Thoracic aorta (tissue), 2 donors: ENCODE measurements around the gene PDZD4. TPM values are rescaled to one million over a fixed set of nuclear protein-coding genes. Genes with fewer than 3 reads are reported as not detected.

Source experiments
- ATAC-seq: fragments of 150-250 bp; one replicate; pipeline ENCODE4 v1.8.0; 2017; ENCODE audit warnings: low read depth; ENCODE audit not compliant: insufficient number of reproducible peaks, low FRiP score
- DNase-seq: peaks from one replicate; pipeline ENCODE4 v3.0.0-alpha.2; 2020; ENCODE audit warnings: low spot score
- H3K27ac ChIP-seq, 2 donors: fragments of 200-600 bp; sonication (generic); 1 replicate in 1 of 2; 2 replicates in 1 of 2; pipeline ENCODE4 v1.5.1; 2016; ENCODE audit warnings: mild to moderate bottlenecking in 2 of 2, moderate library complexity in 2 of 2
- H3K27me3 ChIP-seq: fragments of 200-600 bp; sonication (generic); replicated peaks from 2 replicates; pipeline ENCODE4 v1.6.0; 2016; ENCODE audit warnings: mild to moderate bottlenecking; ENCODE audit not compliant: insufficient read depth
- H3K36me3 ChIP-seq: fragments of 200-600 bp; sonication (generic); one replicate; pipeline ENCODE4 v1.5.1; 2016
- H3K4me1 ChIP-seq, 2 donors: fragments of 200-600 bp; sonication (generic); 1 replicate in 1 of 2; 2 replicates in 1 of 2; pipeline versions ENCODE4 v1.5.1 to v1.6.0; 2016; ENCODE audit warnings: low read depth in 2 of 2, mild to moderate bottlenecking in 1 of 2; ENCODE audit not compliant: control insufficient read depth in 1 of 2
- H3K4me3 ChIP-seq: fragments of 200-600 bp; sonication (generic); 2 replicates; pipeline ENCODE4 v1.5.1; 2016; ENCODE audit warnings: mild to moderate bottlenecking
- H3K9me3 ChIP-seq: fragments of 200-600 bp; sonication (generic); 2 replicates; pipeline ENCODE4 v1.5.1; 2016
- CTCF ChIP-seq: fragments of 200-600 bp; sonication (generic); IDR thresholded peaks from one replicate; pipeline ENCODE4 v1.5.1; 2019; ENCODE audit warnings: antibody characterized with exemption
- total RNA-seq, 2 donors: library from RNA; depleted of rRNA; stranded (reverse); fragments of >200 nt; gene quantifications; one replicate each; pipeline versions ENCODE4 v1.1.0 to v1.2.3, GENCODE V29; 2016

Gene PDZD4
- total RNA-seq, 2 donors from 2014 or later = 4.4 to 11.6 TPM

- Histone ChIP-seq H3K4me3 (no peak overlapping the region), H3K9me3 (no peaks in the 10 kb centered on the region), H3K27ac (no peak overlapping the region), H3K27me3 (no peaks in the 10 kb centered on the region), H3K4me1 (no peaks in the 10 kb centered on the region), H3K36me3 (no peaks in the 10 kb centered on the region)
- TF ChIP-seq CTCF = no peak
- no peak for DNase-seq
- no peak for ATAC-seq
Observed at GRCh38 chrX:153865685-153866084, 35.3 kb upstream of the PDZD4 start.

GRCh38 chrX:153865321-153865580, 34.9 kb upstream of the PDZD4 start:
- ATAC-seq (no peak), DNase-seq (no peak)
- H3K27me3 ChIP-seq = no peaks in the 10 kb centered on the region
- no peak for TF ChIP-seq CTCF
- no peak overlapping the region for H3K4me3 ChIP-seq
- no peaks in the 10 kb centered on the region for H3K9me3 ChIP-seq
- H3K36me3 ChIP-seq = no peaks in the 10 kb centered on the region
- H3K4me1 ChIP-seq = no peaks in the 10 kb centered on the region
- no peak overlapping the region for H3K27ac ChIP-seq

GRCh38 chrX:153864561-153865320, 34.4 kb upstream of the PDZD4 start:
- Histone ChIP-seq H3K27me3 (no peaks in the 10 kb centered on the region), H3K36me3 (no peaks in the 10 kb centered on the region), H3K9me3 (no peaks in the 10 kb centered on the region), H3K4me1 (no peaks in the 10 kb centered on the region), H3K4me3 (no peak overlapping the region), H3K27ac (no peak overlapping the region)
- ATAC-seq (no peak), DNase-seq (no peak)
- no peak for TF ChIP-seq CTCF

GRCh38 chrX:153864101-153864500, 33.8 kb upstream of the PDZD4 start:
- Histone ChIP-seq H3K27me3 (no peaks in the 10 kb centered on the region), H3K4me3 (no peak overlapping the region), H3K36me3 (no peaks in the 10 kb centered on the region), H3K4me1 (no peaks in the 10 kb centered on the region), H3K27ac (no peak overlapping the region), H3K9me3 (no peaks in the 10 kb centered on the region)
- ATAC-seq = no peak
- no peak for DNase-seq
- TF ChIP-seq CTCF = no peak

GRCh38 chrX:153863251-153863991, 33.1 kb upstream of the PDZD4 start:
- TF ChIP-seq CTCF = no peak
- H3K27me3 ChIP-seq = no peaks in the 10 kb centered on the region
- no peak overlapping the region for H3K4me3 ChIP-seq

More at GRCh38 chrX:153863251-153863991, 33.1 kb upstream of the PDZD4 start:
- H3K9me3 ChIP-seq = no peaks in the 10 kb centered on the region
- ATAC-seq (no peak), DNase-seq (no peak)
- no peaks in the 10 kb centered on the region for H3K36me3 ChIP-seq
- H3K27ac ChIP-seq = no peak overlapping the region
- H3K4me1 ChIP-seq = no peaks in the 10 kb centered on the region
